EL (cell line): Measurements from ENCODE around the gene SLC7A1.

Experiments
- DNase-seq: peaks from one replicate; pipeline ENCODE4 v3.0.0-alpha.2; 2016

The SLC7A1 gene

GRCh38 chr13:29526741-29527140 lies 68.7 kb downstream of the SLC7A1 start:
- no peak for DNase-seq

- DNase-seq, result no peak
These were observed 69.7 kb downstream of the SLC7A1 start for GRCh38 chr13:29525757-29526156.

DNA sequence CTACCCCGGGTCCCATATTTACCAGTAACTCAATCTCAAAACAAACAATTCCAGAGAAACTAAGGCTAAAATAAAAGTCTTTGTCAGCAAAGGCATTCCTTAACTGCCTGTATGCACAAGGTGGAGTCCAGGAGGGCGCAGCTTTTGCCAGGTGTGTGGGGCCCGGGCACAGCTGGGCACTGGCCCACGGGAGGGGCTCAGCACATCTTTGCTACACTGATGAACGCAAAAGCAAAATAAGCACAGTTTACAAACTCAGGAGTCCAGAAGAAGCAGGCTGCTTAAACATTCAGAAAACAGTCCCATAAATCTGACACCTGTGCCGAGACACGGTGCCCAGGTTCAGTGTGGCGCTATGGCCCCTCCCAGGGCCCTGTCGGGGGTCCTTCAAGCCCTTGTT lies 70.8 kb downstream of the SLC7A1 start:
- no peak for DNase-seq

- DNase-seq, result no peak
These were observed 71.3 kb downstream of the SLC7A1 start for GRCh38 chr13:29524176-29524575.

DNA sequence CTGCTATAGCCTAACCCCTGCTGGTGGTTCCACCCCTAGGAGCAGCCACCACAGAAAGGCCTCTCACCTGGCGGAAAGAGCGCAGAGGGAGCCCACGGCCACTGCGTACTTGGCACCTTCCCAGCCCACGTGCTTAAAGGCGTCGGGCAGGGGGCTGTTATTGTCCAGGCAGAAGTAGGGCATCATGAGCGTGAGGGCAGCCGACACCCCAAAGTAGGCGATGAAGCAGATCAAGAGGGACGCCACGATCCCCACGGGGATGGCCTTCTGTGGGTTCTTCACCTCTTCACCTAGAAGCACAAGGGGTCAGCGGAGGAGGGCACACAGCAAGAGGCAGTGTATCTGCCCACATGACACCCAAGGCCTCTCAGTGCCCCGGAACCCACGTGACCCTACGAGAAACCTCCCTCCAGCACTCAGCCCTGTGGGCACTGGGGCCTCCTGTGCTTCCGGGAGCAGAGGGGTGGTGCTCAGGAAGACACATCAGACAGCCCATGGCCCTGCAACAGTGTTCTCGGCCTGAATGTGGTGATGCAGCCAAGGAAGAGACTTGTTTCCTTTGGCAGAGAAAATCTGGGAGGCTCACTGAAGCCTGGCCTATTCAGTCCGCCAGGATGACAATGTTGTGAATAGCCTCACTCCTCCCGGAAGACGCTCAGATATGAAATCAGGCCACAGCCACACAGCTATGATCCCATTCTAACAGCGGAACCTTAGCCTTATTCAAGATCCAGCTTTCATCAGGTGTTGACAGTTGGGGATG lies 72.1 kb downstream of the SLC7A1 start:
- no peak for DNase-seq

- peak; percentile 97 for DNase-seq
These were observed 73.3 kb downstream of the SLC7A1 start for GRCh38 chr13:29522044-29522685.

GRCh38 chr13:29521336-29521735 lies 74.2 kb downstream of the SLC7A1 start:
- DNase-seq, result no peak

DNA sequence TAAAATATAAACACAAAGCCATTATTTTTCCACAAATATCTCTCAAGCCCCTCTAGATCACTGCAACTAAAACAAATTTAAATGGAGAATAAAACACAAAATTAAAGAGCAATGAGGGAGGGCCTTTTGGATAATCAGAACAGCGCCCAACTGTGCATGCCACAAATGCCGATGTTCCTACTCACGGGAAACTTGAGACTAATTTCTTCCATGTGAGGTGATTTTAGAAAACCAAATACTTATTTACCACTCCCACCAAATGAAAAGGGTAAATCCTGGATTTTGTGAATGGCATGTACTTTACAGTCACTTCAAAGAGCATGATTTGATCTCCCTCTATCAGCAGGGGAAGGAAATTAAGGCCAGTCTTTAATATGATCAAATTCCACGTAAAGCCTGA lies 74.8 kb downstream of the SLC7A1 start:
- peak; percentile 90 for DNase-seq

DNA sequence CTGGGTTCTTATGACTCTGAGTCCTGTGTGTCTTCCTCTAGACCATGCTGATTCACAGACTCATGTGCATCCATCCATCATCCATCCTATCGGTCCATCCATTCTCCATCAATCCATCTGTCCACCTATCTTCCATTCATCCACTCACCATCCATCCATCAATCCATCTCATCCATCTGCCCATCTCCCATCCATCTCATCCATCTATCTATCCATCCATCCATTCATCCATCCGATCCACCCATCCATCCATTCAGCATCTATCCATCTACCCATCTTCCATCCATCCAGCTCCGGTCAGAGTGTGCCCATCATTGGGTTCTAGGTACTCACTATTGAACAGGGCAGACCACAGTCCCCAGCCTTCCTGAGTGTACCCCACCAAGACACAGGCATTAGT lies 75.6 kb downstream of the SLC7A1 start:
- DNase-seq, result no peak

DNA sequence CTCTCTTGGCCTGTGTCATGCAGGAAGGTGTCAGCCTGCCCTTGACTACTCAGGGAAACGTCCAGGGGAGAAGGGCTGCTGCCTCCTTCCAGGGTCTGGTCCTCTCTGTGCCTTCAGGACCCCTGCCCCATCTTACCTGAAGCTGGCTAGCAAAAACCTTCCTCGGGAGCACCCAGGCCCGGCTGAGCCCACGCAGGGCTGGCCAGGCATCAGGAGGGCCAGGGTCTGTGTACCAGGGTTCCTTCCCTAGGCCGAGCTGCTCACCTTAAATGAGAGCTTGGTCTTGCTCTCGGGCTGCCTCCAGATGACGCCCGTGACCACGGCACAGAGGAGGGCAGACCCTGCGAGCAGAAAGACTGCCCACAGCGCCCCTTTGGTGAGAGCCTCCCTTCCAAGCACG lies 78.6 kb downstream of the SLC7A1 start:
- no peak for DNase-seq

- no peak for DNase-seq
These were observed 79.5 kb downstream of the SLC7A1 start for GRCh38 chr13:29516012-29516411.

DNA sequence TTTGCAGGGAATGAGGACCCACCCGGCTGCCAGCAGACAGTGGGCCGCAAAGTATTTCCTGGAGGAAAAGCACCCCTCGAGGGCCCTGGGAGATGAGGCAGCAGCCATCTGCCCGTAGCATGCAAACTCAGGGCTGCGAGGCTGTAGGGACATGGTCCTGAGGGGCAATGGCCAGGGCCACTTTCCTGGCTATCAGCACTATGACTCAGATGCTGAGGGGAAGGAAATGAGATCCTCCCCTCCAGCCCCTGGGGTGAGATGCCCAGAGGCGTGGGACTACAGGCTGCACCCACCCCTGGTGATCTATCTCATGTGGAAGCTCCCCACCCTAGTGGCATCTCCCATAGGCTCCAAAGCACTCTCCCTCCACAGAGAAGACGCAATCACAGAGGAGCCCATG lies 80.1 kb downstream of the SLC7A1 start:
- peak; percentile 76 for DNase-seq

DNA sequence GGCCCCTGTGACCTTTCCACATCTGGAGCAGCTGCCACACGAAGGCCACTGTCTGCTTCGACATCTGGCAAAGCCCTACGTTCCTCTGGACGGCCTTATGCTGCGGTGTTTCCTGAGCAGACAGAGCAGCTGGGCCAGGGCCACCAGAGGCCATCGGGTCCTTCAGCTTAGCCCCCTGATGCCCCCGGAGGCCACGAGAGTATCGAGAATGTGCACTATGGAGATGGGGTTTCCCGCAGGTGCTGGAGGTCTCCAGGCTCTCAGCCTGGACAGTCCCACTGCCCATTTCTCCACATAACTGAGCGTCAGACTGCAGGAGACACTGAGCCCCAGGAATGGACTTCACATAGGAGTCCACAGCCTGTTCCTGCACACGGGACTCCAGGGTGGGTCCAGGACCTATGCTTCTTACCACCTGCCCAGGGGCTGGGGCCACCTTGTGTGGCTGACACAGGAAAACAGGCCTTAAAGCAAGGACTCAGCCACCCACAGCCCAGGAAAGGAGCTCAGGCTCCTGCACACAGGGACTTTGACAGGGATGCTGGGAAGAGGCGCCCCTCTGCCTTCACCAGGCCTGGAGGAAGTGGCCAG lies 80.7 kb downstream of the SLC7A1 start:
- DNase-seq, result no peak

DNA sequence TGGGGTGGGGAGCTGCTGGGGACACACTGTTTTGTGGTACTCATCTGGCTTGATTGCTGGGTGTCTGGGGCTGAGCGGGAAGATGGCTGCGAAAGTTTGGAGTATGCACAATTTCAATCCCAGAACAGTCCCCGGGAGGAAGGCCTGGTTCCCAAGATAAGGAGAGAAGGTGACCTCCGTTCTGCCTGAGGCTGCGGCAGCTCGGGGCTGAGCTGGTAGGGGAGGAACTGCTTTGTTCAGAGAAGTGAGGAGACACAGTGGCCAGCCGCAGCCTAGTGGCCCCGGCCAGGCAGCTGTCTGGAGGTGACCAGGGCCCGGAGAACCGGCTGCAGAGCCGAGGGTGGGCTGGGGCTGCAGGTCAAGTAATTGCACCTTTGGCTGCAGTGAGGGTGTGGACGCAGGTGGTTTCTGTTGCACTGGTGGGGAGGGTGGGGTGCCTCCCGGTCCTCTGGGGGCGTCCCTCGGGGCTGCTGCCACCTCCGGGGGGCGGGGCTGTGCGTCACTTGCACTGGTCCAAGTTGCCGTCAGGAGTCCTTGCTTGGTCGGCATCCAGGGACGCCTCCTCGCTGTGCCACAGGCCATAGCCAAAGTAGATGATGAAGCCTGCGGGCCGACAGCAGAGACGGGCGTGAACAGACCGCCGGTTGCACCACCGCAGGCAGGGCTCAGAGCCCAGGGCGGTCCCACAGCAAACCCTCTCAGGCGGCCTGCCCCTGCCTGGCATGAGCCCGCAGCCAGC lies 81.3 kb downstream of the SLC7A1 start:
- DNase-seq, result no peak

GRCh38 chr13:29513002-29513980 lies 82.2 kb downstream of the SLC7A1 start:
- peak; percentile 39 for DNase-seq

GRCh38 chr13:29511980-29512379 lies 83.5 kb downstream of the SLC7A1 start:
- DNase-seq, result no peak

GRCh38 chr13:29511106-29511796 lies 84.2 kb downstream of the SLC7A1 start:
- DNase-seq, result no peak

DNA sequence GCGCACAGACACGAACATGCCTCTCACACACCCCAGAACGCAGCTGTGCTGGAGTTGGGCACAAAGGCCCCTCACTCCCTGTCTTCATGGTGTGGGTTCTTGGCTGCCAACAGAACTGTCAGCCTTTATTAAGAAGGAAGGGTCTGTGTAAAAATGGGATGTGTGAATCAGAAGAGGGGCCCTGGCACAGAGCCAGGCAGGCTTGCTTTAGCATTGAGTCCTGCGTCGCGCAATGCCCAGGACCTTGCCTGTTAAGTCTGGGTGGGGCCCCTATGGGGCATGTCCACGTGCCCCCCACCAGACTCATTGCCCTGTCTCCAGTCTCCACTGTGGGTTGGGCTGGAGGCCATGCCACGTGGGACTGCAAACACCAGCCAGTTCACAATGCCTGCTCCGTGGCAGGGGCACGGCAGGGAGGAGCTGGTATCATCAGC lies 84.8 kb downstream of the SLC7A1 start:
- no peak for DNase-seq

- DNase-seq, result peak; percentile 45
These were observed 85.4 kb downstream of the SLC7A1 start for GRCh38 chr13:29509999-29510589.

DNA sequence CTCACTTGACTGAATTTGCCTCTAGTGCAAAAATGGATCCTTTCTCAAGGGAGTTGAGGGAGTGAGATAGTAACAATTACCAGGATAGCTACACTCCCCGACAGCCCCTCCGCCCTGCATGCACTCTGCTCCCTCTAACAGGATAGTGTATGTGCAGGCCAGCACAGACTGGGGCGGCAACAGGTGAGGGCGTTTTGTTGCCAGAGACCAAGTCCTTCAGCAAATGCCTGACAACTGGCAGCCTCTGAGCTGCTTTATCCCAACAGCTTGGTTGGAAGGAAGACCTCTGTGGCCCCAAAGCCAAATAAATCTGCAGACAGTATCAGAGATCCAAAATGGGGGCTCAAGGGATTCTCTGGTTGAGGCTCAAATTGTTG lies 86.6 kb downstream of the SLC7A1 start:
- DNase-seq, result no peak
